CD4-positive, alpha-beta T cell treated with Interleukin-1 beta for 1 hour (primary cell): ENCODE data around the gene ADRA2C.

Experiments
- DNase-seq, 2 donors: peaks; one replicate each; pipeline ENCODE4 v3.0.0-alpha.2; 2020 to 2022

The ADRA2C gene

DNA sequence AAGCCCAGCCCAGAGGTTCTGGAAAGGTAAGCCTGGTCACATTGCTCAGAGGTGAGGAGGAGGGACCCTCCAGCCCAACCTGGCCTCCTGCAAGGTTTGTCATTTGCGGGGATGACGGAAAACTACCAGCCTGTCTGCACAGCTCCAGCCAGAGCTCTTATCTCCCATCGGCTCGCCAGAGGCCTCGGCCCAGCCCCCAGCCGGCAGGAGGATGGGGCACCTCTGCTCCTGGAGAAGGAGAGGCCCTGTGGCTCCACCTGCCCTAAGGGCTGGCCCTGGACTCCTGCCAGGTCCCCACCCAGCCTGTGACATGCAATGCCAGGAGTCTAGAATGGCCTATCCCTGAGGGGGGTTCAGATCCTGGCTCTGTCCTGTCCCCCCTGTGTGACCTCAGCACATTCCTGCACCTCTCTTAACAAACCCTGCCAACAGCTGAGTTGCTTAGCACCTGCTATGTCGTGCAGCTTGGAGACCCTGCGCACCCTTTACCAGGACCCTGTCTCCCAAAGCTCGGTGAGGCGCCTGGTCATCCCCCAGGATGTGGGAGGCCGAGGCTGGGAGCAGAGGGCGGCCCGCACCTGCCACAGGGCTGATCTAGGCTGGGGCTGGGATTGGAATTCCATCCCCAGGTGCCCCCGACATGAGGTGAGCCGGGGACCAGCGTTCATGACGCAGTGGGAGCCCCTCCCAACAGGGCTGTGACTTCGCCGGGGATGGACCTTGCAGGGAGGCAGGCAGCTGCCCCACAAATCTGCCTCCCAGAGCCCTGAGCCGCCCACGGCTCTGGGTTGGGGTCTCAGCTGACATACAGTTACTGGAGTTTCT is 14.4 kb downstream of the ADRA2C start:
- DNase-seq = no peak

DNA sequence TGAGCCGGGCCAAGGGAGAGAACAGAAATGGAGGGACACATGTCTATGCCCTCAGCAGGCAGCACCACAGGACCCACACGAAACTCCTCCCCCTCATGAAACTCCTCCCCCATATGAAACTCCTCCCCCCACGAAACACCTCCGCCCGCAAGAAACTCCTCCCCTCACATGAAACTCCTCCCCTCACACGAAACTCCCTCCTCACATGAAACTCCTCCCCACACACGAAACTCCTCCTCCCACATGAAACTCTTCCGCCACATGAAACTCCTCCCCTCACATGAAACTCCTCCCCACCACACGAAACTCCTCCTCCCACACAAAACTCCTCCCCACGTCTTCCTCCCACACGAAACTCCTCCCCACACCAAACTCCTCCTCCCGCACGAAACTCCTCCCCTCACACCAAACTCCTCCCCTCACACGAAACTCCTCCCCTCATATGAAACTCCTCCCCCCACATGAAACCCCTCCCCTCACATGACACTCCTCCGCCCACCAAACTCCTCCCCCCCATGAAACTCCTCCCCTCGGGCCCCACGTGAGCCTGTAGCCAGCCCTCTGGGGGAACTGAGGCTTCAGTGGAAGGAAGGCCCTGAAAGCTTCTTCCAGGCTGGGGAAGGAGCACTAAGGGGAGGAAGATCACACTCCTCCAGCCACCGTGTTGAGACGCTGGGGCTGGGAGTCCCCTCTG is 15.2 kb downstream of the ADRA2C start:
- no peak for DNase-seq

DNA sequence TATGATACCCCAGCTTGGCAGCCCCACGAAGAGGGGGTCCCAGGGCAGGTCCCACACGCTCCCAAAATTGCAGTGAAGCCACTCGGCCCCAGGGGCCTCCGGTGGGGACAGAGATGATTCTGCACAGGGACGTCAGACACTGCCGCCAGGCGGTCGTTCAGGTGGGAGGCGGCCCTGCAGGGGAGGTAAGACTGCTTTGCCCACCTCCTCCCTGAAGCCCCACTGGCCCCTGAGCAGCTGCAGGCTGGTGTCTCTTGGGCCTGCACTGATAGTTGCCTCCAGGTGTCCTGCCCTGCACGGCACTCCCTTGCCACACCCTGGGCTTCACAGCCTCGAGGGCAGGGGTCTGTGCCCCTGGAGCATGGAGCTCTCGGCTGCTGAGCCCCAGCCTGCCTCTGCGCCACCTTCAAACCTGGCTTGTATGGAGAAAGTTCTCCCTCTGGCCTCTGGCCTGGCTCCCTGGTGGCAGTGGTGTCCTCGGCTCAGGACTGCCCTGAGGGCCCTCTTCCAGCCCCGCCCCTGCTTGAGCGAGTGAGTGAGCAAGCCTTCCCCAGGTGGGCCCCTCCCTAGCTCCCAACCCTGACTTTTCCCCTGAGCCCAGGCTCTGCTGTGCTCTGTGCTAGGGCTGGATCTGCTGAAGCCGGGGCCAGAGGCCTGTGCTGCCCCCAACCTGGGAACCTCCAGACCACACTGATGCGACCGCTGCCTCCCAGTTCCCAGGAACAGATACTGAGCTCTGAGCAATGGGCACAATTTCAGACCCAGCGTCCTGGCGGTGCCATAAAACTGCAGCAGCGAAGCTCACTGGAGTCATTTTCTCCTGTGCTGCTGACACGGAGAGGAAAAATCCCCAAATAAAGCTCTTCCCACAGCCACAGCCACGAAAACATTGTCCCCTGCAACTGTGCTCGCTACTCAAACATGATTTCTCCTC is 16.1 kb downstream of the ADRA2C start:
- DNase-seq = no peak

DNA sequence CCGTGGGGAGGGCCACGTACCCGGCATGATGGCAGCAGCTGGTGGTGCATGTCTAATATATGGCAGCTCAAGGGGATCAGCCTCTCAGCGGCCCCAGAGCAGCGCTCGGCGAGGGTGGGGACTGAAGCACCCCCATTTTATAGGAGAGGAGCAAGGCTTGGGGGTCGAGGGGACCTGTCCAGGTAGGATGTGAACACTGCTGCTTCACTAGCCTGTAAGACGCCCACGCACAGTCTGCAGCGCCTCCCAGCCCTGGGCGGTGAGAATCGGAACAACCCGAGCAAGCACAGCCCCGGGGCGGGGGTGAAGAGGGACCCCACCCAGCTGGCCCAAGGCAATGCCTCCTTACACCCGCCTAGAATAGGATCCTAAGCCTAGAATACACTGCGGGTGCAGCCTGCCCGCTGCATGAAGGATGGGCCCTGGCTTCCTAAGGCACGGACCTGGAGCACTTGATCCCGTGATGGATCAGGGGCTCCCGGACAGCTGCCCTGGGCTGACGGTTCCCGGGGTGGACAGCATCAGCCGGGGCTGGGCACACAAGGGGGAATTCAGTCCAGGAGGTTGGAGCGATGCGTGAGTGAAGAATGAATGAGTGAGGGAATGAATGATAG is 17.6 kb downstream of the ADRA2C start:
- no peak for DNase-seq

DNA sequence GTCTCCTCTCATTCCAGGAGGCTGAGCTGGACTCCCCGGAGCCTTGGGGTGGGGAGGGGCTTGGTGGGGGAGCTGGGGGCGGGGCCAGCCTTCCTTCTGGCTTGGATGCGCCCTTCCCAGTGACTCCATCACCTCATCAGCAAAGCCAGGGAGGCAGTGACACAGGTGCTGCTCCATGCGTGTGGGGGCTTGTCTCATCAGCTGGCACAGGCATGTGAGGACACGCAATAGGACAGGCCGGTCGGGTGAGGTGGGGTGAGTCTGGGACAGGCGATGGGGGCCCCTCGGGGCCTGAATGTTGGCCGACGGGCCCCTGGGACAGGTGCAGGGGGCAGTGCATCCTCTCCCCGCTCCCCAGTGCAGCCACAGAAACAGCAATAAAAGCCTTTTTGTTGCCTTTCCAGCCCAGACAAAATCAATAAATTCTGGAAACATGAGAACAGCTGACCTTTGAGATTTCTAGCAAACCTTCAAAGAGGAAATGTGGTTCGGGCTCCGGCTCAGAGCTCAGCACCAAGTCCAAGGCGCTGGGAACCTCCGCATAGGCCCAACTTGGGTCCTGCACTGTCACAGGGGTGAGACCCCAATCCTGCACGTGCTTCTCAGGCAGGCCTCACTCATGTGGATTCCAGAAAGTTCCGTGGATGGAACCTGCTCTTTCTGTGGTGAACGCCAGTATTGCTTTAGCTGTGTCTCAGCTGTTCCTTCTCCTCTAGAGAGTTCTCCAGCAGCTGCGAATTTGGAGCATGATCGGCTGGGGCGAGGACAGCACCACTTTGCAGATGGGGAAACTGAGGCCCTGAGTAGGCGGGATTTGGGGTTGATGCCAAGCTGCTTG is 18.5 kb downstream of the ADRA2C start:
- DNase-seq = no peak

DNA sequence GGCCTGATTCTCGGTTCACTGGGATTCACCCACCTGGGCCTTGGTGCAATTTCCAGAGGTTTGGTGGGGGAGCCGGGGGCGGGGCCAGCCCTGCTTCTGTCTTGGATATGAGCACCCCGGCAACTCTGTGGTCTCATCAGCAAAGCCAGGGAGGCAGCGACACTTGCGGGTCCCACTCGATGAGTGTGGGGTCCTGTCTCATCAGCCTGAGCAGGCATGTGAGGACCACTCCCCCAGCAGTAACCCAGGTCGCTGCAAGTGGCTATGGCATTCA is 19.0 kb downstream of the ADRA2C start:
- no peak for DNase-seq

DNA sequence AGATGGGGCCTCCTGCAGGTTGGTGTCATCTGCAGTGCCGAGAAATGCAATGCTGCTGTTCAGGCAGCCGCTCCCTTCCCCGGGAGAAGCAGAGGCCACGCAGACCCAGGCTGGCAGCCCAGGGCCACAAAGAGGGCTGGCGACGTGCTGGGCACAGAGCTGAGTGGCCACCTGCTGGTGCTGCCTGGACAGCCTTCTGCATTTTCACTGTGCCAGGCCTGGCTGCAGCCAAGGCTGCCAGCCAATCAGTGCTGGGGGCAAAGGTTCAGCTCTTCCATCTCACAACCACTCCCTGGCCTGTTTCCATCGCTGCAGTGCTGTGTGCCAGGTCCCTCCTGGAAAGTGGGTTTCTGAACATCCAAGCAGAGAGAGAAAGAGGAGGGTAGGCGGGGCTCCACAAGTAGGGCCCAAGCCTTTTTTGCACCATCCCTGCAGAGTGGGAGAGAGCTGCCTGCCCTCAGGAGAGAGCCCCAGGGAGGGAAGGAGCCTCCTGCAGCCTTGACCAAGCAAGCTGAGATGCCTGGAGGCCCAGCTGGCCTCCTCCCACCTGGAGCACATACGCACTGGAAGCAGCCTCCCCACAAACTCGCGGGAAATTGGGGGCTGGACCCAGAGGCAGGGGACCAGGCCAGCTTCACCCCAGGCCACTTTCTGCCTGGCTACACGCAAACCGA is 20.1 kb downstream of the ADRA2C start:
- DNase-seq = no peak

DNA sequence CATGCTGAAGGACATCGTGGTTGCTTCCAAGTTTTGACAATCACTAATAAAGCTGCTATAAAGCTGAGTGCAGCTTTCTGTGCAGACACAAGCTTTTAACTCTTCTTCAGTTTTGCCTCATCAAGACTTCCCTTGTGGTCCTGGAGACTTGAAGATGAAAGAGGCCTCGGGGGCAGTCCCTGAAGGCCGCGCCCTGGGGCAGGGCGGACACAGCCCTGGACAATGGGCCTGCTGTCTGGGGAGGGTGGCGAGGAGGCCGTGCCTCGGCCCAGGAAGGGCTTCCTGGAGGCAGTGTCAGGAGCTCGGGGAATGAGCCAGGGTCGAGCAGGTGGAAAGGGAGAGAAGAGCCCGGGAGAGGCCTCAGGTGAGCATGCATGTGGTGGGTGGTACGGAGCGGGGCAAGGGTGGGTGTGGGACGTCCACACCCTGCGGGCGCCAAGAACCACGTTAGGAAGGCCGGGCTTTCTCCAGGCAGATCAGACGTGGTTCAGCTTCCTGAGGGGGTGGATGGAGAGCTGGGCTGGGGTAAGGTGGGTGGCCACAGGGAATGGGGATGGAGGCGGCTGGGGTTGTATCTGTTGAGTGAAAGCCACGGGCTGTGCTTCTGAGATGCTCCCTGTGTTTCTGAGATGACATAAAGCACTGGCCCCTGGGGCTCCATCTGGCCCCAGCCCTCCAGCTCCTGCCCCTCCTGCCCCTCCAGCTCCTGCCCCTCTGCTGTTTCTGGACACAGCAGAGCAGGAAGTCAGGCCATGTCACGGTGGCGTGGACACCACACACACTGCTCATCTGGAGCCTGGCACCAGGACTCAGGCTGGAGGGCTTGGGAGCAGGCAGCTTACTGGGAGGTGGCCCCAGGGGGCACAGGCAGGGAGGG is 21.5 kb downstream of the ADRA2C start:
- DNase-seq = no peak

DNA sequence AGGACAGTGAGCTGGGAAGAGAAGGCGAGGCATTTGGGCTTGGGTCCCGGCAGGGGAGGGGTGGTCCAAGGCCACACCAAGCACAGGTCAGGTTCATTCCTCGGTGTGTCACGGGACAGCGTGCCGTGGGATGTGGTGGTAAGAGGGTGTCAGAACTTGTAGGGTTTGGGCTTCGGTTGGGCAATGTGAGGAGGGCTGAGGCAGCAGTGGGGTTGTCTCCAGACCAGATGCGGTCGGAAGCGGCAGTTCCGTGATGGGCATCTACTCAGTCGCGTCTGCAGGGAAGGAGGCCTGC is 22.1 kb downstream of the ADRA2C start:
- DNase-seq = no peak

DNA sequence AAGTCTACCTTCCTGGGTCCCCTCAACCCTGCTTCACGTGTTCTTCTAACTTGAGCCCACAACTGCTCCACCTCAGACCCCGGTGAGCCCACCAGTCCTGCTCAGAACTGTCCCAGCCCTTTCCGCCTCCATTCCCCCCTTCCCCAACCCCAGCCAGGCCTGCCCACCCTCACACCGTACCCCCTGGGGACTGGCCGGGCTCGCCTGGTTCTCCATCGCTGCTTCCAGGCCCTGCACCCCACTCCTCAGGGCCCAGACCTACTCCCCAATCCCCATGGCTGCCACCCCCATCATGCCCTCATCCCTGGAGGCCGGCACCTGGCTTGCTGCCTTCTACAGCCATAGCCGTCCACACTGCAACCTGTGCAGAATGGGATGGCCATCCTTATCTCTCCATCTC is 23.4 kb downstream of the ADRA2C start:
- no peak for DNase-seq

DNA sequence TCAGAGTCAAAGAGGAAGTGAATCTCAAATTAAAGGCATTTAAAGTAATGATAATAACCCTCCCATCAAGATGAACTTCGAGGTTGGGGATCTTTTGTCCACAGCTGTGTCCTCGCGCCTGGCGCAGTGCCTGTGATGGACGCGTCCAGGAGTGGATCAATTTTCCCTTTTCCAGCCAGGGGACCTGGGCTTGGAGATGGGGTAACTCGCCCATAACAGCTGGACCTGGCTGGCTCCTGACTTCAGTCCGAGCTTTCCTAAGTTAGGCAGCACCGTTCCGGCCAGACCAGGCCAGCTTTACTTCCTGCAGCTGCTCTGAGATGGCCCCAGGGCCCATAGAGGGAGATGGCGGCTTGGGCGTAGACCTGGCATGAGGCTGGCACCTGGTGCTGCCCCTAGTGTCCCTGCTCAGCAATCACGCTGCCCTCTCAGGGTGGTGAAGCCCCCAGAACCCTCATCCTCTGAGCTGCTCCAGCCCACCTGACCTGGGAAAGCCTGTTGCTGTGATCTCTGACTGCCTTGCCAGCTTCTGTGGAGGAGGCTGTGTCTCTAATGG is 23.9 kb downstream of the ADRA2C start:
- DNase-seq = no peak

DNA sequence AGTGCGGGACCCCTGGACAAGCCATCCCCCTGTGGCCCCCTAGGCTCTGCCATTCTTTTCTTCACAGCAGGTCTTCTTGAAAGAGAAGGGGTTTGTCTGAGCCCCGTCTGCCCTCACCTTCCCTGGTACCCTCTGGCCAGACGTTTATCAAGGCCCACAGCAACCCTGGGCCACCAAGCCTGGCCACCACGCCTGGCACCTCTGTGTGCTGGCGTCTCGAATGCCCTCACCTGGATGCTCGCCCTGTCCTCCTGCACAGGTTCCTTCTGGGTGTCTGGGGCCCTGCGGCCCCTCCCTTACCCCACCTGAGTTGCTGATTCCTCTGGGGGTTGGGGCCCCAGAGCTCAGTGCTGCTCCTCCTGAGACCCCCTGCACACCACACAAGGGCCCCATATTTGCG is 25.1 kb downstream of the ADRA2C start:
- DNase-seq = no peak

DNA sequence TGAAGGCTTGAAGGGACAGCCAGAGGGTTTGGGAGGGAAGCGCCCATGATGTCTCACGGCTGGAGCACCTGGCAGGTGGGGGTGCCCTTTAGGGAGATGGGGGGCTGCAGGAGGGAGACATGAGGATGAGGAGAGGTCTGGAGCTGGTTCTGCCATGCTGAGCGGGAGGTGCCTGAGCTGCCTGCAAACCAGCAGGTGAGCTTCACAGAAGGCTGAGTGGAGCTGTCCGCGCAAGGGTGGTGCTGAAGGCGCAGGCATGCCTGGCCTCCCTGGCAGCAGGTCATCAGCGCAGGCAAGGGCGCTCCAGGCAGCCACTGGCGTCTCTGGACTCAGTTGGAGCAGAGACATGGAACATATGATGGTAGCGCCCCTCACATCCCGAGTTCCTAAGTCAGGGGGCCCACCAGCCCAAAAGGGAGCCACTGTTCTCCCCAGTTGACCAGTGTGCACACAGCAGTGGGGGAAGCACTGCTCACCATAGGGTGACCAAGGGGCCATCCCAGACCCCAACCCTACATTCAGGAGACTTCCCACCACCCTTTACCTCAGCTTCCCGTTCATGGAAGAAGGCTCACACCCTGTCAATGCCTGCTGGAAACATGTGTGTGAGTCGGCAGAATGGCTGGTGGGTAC is 25.8 kb downstream of the ADRA2C start:
- DNase-seq = no peak

DNA sequence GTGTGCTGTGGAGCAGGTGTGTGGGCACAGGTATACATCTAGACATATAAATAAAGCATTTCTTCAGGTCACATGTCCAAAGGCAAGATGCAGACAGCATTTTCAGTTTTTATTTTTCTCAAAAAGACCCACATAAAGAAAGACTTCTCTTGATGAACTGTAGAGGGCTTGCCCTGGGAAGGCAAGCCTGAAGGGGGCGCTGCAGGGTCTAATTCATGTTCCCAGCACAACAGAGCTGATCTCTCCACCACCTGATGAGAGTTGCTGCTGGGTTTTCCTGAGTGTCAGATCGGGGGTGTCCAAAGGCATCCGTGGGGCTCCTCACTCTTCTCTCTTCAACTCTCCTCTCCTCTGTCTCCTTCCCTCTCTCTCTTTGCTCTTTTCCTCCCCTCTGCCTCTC is 26.6 kb downstream of the ADRA2C start:
- no peak for DNase-seq

DNA sequence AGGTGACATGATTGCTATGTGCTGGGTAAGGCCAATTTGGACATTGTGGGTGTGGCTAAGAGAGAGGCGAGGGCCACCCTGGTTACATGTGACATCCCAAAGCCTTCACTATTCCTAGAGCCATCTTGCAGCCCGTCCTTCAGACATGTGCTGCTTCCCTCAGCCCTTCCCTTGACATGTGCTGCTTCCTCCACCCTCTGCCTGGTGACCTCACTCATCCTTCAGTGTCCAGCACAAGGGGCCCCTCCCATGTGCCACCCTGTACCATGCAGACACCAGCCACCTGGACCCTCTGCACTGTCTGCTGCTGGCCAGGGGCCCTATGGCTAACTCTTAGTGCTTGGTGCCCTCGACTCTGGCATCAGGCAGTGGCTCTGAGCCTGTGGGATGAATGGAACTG is 27.4 kb downstream of the ADRA2C start:
- DNase-seq = no peak

DNA sequence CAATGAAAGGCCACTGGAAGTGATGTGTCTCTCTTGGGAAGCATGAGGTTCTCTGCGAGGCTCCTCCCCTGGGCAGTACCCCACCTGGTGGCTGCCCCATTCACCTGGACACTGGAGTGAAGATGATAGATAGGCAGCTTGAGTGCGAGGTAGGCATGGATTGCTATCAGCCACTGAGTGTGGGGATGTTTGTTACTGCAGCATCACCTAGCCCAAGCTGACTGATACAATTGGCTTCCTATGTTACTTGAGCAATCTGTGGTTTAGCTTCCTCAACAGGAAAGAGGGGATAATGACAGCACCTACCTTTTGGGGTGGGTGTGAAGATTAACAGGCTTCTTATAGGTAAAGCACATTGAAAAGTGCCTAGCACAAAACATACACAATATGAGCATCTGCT is 30.8 kb downstream of the ADRA2C start:
- DNase-seq = no peak

DNA sequence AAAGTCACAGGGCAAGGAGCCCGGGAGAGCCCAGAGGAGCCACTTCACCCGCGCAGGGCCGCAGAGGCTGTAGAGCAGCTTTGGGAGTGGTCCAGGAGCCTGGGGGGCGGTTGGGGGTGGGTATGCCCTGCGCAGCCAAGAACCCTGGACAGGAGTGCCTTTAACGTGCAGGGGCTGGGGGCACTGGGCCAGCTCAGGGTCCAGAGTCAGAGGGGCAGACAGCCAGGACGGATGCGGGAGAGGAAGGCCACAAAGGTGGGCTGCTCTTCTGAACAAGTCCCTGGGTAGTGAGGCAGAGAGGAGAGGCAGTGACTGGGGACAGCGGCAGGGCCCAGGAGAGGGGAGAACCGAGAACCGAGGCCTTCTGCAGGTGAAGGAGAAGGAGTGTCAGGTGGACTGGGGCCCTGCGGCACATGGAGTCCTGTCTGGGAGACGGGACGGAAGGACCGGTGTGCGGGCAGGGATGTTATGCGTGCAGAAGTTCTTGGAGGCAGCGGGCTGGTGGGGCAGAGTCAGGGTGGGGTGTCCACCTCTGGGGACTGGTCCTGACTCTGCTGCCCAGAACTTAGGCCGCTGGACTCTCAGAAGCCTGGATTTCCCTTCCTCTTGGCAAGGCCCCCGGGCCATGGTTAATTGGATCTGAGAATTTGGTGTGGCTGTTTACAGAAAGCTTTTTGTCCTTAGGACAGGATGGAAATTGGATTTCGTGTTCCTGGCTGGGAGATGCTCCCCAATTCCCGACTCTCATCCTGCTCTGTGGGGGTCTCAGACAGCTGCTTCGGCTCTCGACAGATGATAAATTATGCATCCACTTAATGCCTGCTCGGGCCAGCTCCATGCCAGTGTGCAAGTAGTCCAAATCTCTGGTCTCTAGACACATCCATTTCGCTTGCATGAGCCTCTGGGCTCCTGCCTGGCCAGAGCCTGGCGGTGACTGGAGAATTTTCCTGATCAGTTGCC is 31.9 kb downstream of the ADRA2C start:
- DNase-seq = no peak

DNA sequence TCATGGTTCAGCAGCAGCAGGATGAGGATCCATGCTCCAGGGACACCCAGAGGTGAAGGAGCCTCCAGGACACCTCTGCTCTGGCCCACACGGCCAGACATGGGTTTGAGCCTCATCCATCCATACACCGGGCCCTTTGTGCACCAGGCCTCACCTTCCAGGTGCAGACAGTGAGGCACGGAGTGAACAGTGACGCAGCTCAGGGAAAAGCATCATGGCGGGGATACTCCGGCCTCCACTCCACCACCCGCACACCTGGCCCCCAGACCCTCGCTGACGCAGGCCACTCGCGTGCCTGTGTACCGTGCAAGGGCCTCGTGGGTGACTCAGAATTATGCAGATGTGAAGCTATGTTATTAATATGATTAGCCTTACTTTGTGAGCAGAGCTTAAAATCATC is 33.3 kb downstream of the ADRA2C start:
- DNase-seq = no peak

DNA sequence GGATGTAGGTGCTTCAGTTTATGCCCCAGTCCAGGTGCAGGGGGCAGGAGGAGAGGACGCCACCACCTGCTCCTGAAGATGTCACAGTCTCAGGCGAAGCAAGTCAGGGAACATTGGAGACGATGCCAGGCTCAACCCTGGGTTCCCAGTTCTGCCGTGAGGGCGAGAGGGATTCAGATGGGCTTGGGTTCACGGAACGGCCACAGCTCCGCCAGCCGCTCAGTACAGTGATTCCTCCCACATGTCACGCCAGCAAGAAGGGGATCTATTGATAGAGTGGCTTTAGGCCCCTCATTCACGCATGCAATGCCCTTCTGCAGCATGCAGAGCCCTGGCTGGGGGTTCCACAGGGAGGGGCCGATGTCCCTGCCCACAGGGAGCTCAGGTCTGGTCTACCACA is 34.2 kb downstream of the ADRA2C start:
- DNase-seq = no peak
